GM21367 (cell line): ENCODE data around the gene HS6ST2.

Source experiments
- ATAC-seq: cut with Tn5 transposase; IDR thresholded peaks from one replicate; pipeline ENCODE4 v1.9.1; 2021; ENCODE audit not compliant: unreplicated experiment

The HS6ST2 gene

GRCh38 chrX:132689612-132690563 lies 268.5 kb downstream of the HS6ST2 start:
- ATAC-seq: no peak

DNA sequence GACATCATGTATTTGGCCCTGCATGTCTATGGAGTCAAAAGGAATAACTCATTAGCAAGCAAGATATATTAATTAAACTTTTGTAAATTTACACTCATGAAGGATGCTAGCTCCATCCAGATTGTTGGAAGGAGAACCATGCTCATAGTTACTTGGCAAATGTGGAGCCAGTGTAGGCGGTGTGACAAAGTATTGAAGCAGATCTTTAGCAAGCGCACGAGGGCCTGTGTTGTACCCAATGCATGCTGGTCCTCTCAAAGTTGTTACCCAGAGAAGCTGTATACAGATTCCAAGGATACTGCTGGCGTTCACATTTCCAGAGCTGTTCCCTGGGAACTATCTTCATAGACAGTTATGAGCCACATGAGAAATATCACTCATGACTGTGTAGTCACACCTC lies 273.2 kb downstream of the HS6ST2 start:
- no peak for ATAC-seq

- no peak for ATAC-seq
Measured at GRCh38 chrX:132677233-132677716, 281.2 kb downstream of the HS6ST2 start.

DNA sequence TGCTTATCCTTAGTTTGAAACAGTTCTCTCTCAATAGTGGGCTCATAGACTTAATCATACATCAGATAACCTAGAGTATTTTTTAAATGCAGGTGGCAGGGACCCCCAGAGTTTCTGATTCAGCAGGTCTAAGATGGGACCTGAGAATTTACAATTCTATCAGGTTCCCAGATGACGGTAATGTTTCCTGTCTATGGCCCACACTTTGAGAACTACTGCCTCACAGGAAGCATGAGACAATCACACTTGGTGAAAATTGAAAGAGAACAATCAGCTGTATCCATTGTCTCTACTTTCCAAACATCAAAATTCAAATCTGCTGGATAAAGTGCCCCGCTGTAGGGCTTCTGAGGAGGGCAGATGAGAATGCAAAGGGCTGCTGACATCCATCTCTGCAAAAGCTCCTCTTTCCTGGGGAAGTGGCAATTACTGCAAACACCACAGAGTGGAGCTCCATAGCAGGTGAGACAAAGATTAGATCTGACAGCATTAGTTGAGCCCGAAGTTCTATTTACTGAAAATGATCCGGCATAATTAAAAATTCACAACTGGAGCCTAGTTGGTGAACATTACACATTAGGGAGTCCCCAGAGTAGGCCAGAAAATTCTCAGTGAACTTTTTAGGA lies 281.8 kb downstream of the HS6ST2 start:
- no peak for ATAC-seq

DNA sequence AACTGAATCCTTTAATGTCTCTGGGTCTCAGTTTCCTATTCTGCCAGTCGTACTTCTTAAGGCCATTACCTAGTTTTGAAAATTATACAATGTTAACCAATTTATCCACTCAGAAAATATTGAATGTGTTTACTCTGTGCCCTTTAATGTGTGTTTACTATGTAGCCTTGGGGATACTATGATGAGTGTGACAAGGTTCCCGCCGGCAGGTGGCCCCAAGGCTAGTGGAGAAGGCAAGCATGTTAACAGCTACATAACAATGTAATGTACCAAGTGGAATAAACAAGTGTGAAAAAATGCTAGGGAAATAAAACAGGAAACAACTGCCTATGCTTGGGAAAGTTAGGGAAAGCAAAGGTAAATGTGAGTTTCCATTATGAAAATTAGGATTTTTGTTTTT lies 282.3 kb downstream of the HS6ST2 start:
- ATAC-seq: no peak

DNA sequence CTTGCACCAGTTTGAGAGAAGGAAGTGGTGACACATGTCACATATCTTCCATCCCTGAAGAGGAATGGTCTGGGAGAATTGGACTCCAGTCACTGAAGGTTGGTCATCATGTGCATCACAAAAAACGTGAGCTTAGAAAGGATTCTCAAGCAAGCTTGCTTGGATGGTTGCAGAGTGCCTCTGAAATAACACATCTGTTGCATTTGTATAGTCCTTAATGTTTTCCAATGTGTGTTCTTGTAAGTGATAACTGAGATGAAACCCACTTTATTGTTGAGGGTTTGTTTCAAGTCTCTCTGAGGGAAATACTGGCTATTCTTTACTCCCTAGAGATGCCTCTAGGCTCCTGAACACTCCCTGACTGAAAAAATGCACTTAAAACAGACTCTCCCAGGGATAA lies 285.1 kb downstream of the HS6ST2 start:
- no peak for ATAC-seq

GRCh38 chrX:132671229-132671641 lies 287.2 kb downstream of the HS6ST2 start:
- no peak for ATAC-seq

GRCh38 chrX:132669142-132669541 lies 289.3 kb downstream of the HS6ST2 start:
- no peak for ATAC-seq

GRCh38 chrX:132668178-132668577 lies 290.3 kb downstream of the HS6ST2 start:
- no peak for ATAC-seq

- ATAC-seq: no peak
Measured at GRCh38 chrX:132665676-132666075, 292.8 kb downstream of the HS6ST2 start.

DNA sequence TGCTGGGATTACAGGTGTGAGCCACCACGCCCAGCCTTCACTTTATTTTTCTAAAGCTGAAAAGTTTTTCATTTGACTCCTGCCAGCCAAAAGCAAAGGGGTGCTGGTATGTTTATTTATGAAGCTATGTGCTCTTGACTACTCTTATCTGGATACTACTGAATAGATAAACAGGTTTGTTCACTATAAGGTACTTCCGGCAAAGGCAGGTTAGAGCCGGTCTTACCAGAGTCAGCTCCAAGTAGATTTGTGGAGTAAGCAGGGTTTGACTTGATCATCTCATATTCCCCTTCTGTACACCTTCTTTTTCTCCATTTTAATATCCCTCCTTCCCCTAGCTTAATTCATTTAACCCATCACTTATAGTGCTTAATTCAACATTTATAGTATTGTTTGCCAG lies 294.2 kb downstream of the HS6ST2 start:
- no peak for ATAC-seq

DNA sequence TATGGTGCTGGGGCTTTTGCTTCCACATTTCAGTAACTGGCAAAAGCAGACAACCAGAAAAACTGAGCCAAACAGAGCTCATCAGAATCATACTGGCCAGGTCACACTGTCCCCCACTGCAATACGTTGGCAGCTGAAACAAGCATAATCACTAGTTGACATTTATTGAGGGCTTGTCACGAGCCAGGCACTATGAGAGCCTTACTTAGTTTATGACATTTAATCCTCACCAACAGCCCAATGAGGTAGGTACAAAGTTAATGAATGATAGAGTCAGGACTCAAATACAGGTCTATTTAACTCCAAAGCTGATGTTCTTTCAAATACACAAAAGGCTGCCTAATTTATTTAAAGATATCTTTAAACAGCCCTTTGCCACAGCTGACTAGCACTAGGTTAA lies 295.6 kb downstream of the HS6ST2 start:
- ATAC-seq: no peak

GRCh38 chrX:132657876-132658275 lies 300.6 kb downstream of the HS6ST2 start:
- no peak for ATAC-seq

DNA sequence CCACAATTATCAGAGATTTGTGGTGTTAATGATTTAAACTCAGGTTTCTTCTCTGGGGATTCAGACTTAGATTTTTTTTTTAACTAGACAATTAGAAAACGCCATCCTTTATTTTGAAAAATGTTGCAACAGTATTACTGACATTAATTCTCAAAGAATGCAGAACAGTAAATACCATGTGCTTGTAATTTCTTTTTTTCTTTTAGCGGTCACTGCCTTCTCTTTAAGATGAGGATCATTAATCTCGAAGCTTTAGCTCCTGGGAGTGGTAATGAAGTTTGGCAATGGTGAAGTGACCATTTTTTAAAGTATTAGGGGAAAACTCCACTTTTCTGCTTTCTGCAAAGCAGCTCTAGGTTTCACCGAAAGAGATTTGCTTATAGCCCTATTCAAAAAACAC lies 305.6 kb downstream of the HS6ST2 start:
- ATAC-seq: no peak

DNA sequence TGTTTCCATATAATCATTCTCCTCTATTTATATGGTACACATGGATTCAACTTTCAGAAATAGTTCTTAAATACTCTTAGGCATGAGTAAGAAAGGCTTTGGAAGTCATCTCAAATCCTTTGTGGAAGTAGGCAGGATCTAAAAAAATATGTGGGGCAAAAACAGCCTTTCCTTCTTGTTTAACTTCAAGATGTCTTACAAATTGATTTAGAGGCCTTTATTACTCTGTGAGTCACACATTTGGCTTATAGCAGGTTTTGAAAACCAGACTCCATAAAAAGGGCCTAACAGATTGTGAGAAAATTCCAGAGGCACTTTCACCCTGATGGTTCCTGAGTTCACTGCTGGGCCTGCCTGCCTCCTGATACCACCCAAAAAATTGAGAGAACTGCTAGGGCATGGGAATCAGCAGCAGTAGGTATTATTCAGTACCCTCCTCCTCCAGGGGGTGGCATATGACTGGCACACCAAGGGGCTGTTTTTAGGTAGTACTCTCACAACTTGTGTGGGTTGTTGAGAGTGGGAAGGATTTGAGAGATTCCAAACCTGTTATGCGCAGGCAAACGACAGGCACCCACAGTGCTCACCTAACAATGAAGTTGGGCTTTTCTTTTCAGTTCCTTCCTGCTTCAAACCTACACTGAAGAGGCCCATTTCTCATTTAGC lies 306.9 kb downstream of the HS6ST2 start:
- ATAC-seq: no peak

GRCh38 chrX:132648895-132649294 lies 309.5 kb downstream of the HS6ST2 start:
- no peak for ATAC-seq

GRCh38 chrX:132639446-132639845 lies 319.0 kb downstream of the HS6ST2 start:
- ATAC-seq: no peak

DNA sequence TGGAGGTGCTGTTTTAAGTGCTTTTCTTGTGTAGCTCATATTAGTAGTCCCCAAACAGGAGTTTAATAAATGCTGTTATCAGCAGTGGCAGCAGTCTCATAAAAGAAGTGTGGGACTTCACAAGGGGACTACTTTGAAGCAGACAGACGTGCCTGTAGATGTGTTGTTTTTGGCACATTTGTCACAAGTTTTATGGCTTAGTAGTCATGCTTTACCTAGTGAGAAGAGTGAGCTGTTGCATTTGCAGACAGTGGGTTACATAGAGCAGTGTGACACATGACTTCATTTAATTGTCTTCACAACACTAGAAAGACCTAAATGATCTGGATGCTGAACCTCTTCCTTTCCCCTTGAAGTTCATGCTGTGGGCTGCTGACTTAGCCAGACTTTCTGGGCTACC lies 320.1 kb downstream of the HS6ST2 start:
- no peak for ATAC-seq

DNA sequence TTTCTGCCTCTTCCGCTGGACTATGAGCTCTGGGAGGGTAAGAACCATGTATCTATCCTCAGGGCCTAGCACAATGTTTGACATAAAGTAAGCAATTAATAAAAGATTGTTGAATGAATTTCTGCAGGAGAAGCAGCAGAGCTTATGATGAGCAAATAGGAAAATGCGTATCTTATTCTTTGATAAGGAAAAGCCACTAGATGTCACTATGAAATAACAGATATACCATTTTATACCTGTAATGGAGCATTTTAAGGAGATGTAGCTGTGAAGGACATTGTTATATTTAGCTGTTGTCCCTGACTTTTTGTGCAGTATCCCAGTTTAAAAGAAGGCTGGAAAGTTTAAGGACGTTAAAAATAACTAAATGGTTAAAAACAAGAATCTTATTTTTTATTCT lies 322.3 kb downstream of the HS6ST2 start:
- no peak for ATAC-seq

DNA sequence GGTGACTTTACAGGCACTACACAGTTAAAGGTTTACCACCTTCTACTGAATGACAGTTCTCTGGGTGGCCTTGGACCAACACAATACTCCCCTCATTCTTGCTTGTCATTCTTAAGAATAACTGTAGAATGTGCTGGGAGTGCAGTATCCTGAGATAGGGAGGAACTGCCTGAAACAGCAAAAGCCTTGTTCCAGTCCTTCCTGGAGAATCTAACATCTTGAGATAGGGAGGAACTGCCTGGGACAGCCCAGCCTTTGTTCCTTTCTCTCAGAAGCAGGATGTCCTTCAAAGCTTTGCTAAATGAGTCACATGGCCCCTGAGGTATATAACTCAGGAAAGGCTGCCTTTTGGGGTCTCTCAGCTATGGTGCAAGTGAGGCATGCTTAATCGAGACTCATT lies 323.9 kb downstream of the HS6ST2 start:
- no peak for ATAC-seq

DNA sequence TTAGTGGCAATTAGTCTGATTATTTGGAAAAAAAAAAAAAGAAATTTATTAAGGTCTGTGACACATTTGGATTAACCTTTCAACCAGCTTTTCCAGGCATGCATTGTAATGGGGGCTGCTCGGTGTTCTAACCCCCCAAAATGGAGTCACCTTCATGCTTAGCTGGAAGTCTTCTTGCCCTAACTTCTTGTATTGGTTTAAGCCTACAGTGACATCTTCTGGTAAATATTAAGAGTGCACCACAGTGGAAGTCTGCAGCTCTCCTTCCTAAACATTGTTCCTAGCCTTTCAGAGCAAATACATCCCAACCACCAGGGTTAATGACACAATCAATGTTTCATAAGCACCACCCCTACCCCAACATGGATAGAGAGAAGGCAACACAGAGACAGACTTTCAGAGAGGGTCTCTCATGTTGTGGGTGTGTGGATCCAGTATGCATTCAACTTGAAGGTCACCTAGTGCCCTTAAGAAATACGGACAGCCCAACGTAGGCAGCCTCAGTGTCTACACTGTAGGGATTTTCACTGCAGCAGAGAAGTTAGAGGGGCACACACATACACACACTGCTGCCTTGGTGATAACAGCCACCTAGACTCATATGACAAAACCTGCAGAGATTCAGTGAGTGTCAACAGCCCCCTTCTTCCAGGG lies 326.7 kb downstream of the HS6ST2 start:
- ATAC-seq: peak; percentile 79
